ENCODE results near the gene DGCR6.
"Not testable (repeated sequence)": the region's sequence is repeated elsewhere in the genome, so short reads cannot be mapped to it uniquely, and the experiment has no call there.

- TF ChIP-seq CTCF (IDR thresholded peaks at IDR 0.05); USF2 (IDR thresholded peaks at IDR 0.05); CEBPB (IDR thresholded peaks at IDR 0.05); CHD2 (IDR thresholded peaks at IDR 0.05; ENCODE audit: low read length, partially characterized antibody); NPAS2 (CRISPR knock-in tag; IDR thresholded peaks at IDR 0.05; ENCODE audit: borderline replicate concordance); JUN (IDR thresholded peaks at IDR 0.05); BHLHE40 (IDR thresholded peaks at IDR 0.05; ENCODE audit: low read depth, low read length); RAD21 (conservative IDR thresholded peaks at IDR 0.05 in 1 of 2, IDR thresholded peaks at IDR 0.05 in 1 of 2): not testable (repeated sequence)
Observed at GRCh38 chr22:18956121-18956895, 50.2 kb downstream of the DGCR6 start.
